Renal cortex interstitium (tissue), 11 donors: Measurements from ENCODE around the gene ARHGAP28. TPM values are rescaled to one million over a fixed set of nuclear protein-coding genes. Genes with fewer than 3 reads are reported as not detected.

Experiments
- DNase-seq, 11 donors: peaks; one replicate each; pipeline ENCODE4 v3.0.0-alpha.2; 2013; ENCODE audit warnings: low read depth in 9 of 11, low spot score in 4 of 11; ENCODE audit errors: extremely low read depth in 1 of 11
- polyA plus RNA-seq, 3 donors: library from polyadenylated mRNA; unstranded; fragments of 120-200 nt; gene quantifications; one replicate each; pipeline ENCODE4 v1.2.1, GENCODE V29; 2013; ENCODE audit not compliant: insufficient read length in 3 of 3

ARHGAP28 gene
- polyA plus RNA-seq, 3 donors = 59.5 to 69.7 (median 65.8) TPM

DNA sequence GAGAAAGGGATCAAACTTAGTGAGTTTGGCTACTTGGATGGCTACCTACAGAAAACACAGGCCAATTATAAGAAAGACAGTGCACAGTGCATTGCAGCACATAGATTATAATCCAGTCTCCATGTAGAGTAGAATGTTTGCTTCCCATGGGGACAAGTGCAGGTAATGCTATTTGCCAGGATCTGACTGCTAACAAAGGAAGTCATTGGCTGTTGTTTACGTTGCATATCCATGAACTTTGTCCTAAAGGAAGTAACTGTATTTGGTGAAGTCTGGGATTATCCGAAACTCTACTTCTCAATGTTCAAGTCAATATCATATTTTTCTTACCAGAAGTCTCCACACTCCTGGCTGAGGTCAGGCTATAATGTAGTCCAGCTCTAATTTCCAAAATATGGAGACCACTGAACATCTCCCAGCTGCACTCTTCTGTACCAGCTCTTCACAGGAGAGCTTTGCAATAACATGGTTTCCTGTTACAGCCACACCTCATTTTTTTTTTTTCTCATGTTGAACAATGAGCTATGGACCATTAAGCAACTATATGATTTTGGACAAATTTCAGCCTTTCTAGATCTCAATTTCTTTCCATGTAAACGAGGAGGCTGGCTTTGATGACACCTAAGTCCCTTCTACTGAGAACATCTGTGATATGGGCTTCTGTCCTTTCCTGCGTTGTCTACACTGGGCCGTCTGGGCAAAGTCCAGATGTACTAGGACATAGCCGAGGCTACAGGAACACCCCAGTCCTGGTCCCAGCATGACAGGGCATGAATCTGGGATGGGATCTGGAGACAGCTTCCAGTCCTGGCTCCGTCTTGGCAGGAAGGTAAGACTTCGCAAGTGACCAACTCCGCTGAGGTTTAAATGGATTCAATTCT, 233.3 kb downstream of the ARHGAP28 start:
- DNase-seq = no peak

DNA sequence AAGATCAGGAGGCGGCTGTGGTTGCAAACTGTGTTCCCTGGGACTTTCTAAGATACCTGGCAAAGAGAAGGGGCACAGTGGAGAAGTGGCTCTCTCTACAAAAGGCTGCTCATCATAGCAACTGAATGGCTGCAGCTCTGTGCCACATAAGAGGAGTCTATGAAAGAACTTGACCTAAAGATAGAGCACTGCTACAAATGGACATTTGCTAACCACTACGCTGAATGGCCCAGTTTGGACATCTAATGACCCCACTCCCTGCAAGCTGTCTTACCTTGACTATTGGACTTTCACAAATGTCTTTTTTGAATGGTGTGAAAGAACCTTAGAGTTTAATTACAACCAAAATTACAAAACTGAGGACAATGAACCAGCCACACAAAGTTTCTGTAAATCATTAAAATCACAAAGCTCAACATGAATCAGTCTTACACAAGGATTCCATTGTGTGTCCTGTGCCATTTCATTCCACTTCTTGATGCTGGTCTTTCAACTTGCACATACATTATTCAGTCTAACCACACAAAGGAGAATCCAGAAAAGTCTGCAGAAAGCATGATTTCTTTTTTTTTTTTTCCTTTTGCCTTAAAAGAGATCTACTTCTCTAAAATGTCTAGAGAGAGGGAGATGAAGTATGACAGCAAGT, 234.1 kb downstream of the ARHGAP28 start:
- DNase-seq = no peak
